DMS53 treated with DMSO at 0.1 percent for 48 hours (cell line): ENCODE measurements around the gene KRTAP20-4.

Source experiments
- DNase-seq: peaks from one replicate; lab custom pipeline; 2025; ENCODE audit not compliant: unreplicated experiment; lab: John Stamatoyannopoulos, UW

Gene KRTAP20-4

DNA sequence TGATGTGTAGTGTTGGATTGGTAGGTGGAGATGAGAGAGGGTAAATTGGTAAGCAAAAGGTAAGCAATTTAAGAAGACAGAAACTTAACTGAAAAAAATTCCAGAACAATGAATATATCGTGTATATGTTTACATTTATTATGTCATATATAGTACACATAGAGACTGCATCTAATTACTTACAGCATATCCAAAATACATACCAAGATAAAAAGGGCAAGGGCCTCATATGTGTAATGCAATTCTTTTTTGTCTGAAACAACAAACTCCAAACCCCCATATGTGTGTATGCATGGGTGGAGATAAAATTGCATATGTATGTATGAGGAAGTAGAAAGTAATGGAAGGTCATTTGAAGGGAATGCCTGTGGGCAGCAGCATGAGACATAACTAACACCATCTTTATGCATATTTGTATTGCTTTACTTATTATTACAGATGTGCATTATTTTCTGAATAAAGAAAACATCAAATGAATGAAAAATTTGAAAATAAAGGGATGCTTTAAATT, 26.5 kb downstream of the KRTAP20-4 start:
- no peak for DNase-seq

GRCh38 chr21:30652891-30653290, 32.5 kb downstream of the KRTAP20-4 start:
- no peak for DNase-seq

DNA sequence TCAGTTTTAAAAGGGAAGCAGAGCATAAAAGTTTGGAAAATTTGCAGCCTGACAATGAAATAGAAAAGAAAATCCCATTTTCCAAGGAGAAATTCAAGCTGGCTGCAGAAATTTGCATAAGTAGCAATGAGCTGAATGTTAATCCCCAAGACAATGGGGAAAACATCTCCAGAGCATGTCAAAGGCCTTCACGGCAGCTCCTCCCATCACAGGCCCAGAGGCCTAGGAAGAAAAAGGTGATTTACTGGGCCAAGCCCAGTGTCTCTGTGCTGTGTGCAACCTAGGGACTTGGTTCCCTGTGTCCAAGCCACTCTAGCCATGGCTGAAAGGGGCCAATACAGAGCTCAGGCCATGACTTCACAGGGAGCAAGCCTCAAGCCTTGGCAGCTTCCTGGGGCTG, 48.3 kb downstream of the KRTAP20-4 start:
- DNase-seq = no peak
